Breast epithelium (tissue), 4 donors: ENCODE data around the gene CXCR6. TPM values are rescaled to one million over a fixed set of nuclear protein-coding genes. Genes with fewer than 3 reads are reported as not detected.

Source experiments
- DNase-seq, 2 donors: peaks; one replicate each; pipeline ENCODE4 v3.0.0-alpha.2; 2019; ENCODE audit warnings: low spot score in 2 of 2
- H3K27ac ChIP-seq, 2 donors: fragments of 200-600 bp; sonication (generic) in 1 of 2; one replicate each; pipeline ENCODE4 v1.5.1; 2016 to 2019; ENCODE audit warnings: mild to moderate bottlenecking in 1 of 2
- H3K27me3 ChIP-seq, 2 donors: fragments of 200-600 bp; sonication (generic) in 1 of 2; one replicate each; pipeline versions ENCODE4 v1.5.1 to v1.6.0; 2017 to 2019; ENCODE audit warnings: control low read depth in 1 of 2, mild to moderate bottlenecking in 1 of 2
- H3K36me3 ChIP-seq: fragments of 200-600 bp; one replicate; pipeline ENCODE4 v1.5.1; 2019
- H3K4me1 ChIP-seq, 2 donors: fragments of 200-600 bp; sonication (generic); one replicate each; pipeline ENCODE4 v1.5.1; 2016 to 2019; ENCODE audit warnings: control low read depth in 1 of 2
- H3K4me3 ChIP-seq, 3 donors: fragments of 200-600 bp; sonication (generic); 1 replicate in 2 of 3; 2 replicates in 1 of 3; pipeline ENCODE4 v1.5.1; 2016 to 2019; ENCODE audit warnings: mild to moderate bottlenecking in 3 of 3, moderate library complexity in 2 of 3
- H3K9me3 ChIP-seq, 2 donors: fragments of 200-600 bp; sonication (generic) in 1 of 2; one replicate each; pipeline ENCODE4 v1.5.1; 2016 to 2019; ENCODE audit warnings: control low read depth in 1 of 2
- POLR2A ChIP-seq: fragments of 450-650 bp; IDR thresholded peaks from one replicate; pipeline ENCODE4 v1.6.1; 2016; ENCODE audit warnings: antibody characterized with exemption, mild to moderate bottlenecking, moderate library complexity
- POLR2AphosphoS5 ChIP-seq, 3 donors: sonication (generic); formaldehyde crosslinking; IDR thresholded peaks; one replicate each; pipeline ENCODE4 v1.6.1; 2017; ENCODE audit warnings: antibody characterized with exemption in 3 of 3
- intact Hi-C: fragments of 100-400 bp; cut with DNase I; formaldehyde crosslinking; loops from one replicate; pipeline ENCODE4 v1.15.1; 2023; ENCODE audit warnings: low total_unique reads
- total RNA-seq, 3 donors: library from RNA; depleted of rRNA; stranded (reverse); fragments of >200 nt; gene quantifications; one replicate each; pipeline ENCODE4 v1.1.0, GENCODE V29; 2016
- TF ChIP-seq, protein P1 (sequence below), 3 donors: fragments of 450-650 bp; IDR thresholded peaks; one replicate each; pipeline ENCODE4 v1.5.1; 2016 to 2017; ENCODE audit warnings: antibody characterized with exemption in 3 of 3, mild to moderate bottlenecking in 3 of 3, moderate library complexity in 3 of 3

The CXCR6 gene
- total RNA-seq, 3 donors from 2014 or later, result 0.64 to 4.5 (median 4.3) TPM

GRCh38 chr3:45944830-45945620 is 1.8 kb downstream of the CXCR6 start:
- H3K9me3 ChIP-seq, result peaks cover 0 to 7% of the 10 kb centered on the region in 2 donors
- H3K4me3 ChIP-seq, result no peak overlapping the region
- H3K27me3 ChIP-seq, result no peaks in the 10 kb centered on the region
- no peak overlapping the region for H3K27ac ChIP-seq
- DNase-seq, result no peak
- intact Hi-C loops, result no loop called here
- no peaks in the 10 kb centered on the region for H3K4me1 ChIP-seq
- TF ChIP-seq, protein P1, sequence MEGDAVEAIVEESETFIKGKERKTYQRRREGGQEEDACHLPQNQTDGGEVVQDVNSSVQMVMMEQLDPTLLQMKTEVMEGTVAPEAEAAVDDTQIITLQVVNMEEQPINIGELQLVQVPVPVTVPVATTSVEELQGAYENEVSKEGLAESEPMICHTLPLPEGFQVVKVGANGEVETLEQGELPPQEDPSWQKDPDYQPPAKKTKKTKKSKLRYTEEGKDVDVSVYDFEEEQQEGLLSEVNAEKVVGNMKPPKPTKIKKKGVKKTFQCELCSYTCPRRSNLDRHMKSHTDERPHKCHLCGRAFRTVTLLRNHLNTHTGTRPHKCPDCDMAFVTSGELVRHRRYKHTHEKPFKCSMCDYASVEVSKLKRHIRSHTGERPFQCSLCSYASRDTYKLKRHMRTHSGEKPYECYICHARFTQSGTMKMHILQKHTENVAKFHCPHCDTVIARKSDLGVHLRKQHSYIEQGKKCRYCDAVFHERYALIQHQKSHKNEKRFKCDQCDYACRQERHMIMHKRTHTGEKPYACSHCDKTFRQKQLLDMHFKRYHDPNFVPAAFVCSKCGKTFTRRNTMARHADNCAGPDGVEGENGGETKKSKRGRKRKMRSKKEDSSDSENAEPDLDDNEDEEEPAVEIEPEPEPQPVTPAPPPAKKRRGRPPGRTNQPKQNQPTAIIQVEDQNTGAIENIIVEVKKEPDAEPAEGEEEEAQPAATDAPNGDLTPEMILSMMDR (IDR thresholded peaks at IDR 0.05), result no peak
- TF ChIP-seq POLR2A (no peak), POLR2AphosphoS5 (IDR thresholded peaks at IDR 0.05) (no peak)
- H3K36me3 ChIP-seq, result peaks cover 13% of the 10 kb centered on the region

GRCh38 chr3:45946307-45946706 is 3.0 kb downstream of the CXCR6 start:
- H3K4me3 ChIP-seq, result no peak overlapping the region
- H3K27me3 ChIP-seq, result no peaks in the 10 kb centered on the region
- intact Hi-C loops, result no loop called here
- H3K27ac ChIP-seq, result no peak overlapping the region
- H3K4me1 ChIP-seq, result no peaks in the 10 kb centered on the region
- peaks cover 13% of the 10 kb centered on the region for H3K36me3 ChIP-seq
- no peaks in the 10 kb centered on the region for H3K9me3 ChIP-seq
- no peak for TF ChIP-seq POLR2AphosphoS5 (IDR thresholded peaks at IDR 0.05)
- no peak for TF ChIP-seq POLR2A
- TF ChIP-seq, protein P1 (IDR thresholded peaks at IDR 0.05), result no peak
- no peak for DNase-seq

- intact Hi-C loops, result no loop called here
Measured at GRCh38 chr3:45946875-45947274, 3.6 kb downstream of the CXCR6 start.

DNA sequence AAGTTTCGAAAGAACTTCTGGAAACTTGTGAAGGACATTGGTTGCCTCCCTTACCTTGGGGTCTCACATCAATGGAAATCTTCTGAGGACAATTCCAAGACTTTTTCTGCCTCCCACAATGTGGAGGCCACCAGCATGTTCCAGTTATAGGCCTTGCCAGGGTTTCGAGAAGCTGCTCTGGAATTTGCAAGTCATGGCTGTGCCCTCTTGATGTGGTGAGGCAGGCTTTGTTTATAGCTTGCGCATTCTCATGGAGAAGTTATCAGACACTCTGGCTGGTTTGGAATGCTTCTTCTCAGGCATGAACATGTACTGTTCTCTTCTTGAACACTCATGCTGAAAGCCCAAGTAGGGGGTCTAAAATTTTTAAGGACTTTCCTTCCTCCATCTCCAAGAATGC is 4.1 kb downstream of the CXCR6 start:
- intact Hi-C loops, result no loop called here

More at GRCh38 chr3:45946875-45947274, 3.6 kb downstream of the CXCR6 start:
- no peak for TF ChIP-seq POLR2A
- TF ChIP-seq POLR2AphosphoS5 (IDR thresholded peaks at IDR 0.05), result no peak
- TF ChIP-seq, protein P1 (IDR thresholded peaks at IDR 0.05), result no peak
- H3K4me1 ChIP-seq, result no peaks in the 10 kb centered on the region
- peaks cover 13% of the 10 kb centered on the region for H3K36me3 ChIP-seq
- no peak overlapping the region for H3K27ac ChIP-seq
- no peak for DNase-seq
- H3K27me3 ChIP-seq, result no peaks in the 10 kb centered on the region
- H3K9me3 ChIP-seq, result no peaks in the 10 kb centered on the region
- H3K4me3 ChIP-seq, result no peak overlapping the region

GRCh38 chr3:45948311-45948781 is 5.1 kb downstream of the CXCR6 start:
- no peak overlapping the region for H3K27ac ChIP-seq
- intact Hi-C loops, result no loop called here
- peaks cover 13% of the 10 kb centered on the region for H3K36me3 ChIP-seq
- H3K9me3 ChIP-seq, result no peaks in the 10 kb centered on the region
- DNase-seq, result no peak
- H3K4me3 ChIP-seq, result no peak overlapping the region
- TF ChIP-seq POLR2A, result no peak
- no peaks in the 10 kb centered on the region for H3K27me3 ChIP-seq
- no peaks in the 10 kb centered on the region for H3K4me1 ChIP-seq

More for the DNA sequence above, 4.1 kb downstream of the CXCR6 start:
- no peak for DNase-seq
- no peaks in the 10 kb centered on the region for H3K27me3 ChIP-seq
- H3K4me1 ChIP-seq, result no peaks in the 10 kb centered on the region
- TF ChIP-seq, protein P1 (IDR thresholded peaks at IDR 0.05), result no peak
- no peak for TF ChIP-seq POLR2AphosphoS5 (IDR thresholded peaks at IDR 0.05)
- no peak for TF ChIP-seq POLR2A
- H3K9me3 ChIP-seq, result no peaks in the 10 kb centered on the region
- no peak overlapping the region for H3K27ac ChIP-seq
- H3K36me3 ChIP-seq, result peaks cover 13% of the 10 kb centered on the region
- no peak overlapping the region for H3K4me3 ChIP-seq
